SK-N-MC (cell line): Measurements from ENCODE around the gene KIF7.

Experiments used
- EZH2 ChIP-seq: fragments of 200-600 bp; sonication (generic); IDR thresholded peaks from one replicate; pipeline ENCODE4 v1.6.1; 2017; ENCODE audit warnings: antibody characterized with exemption
- FOXP2 ChIP-seq: optimal IDR thresholded peaks from 2 replicates; pipeline ENCODE3; 2011; ENCODE audit warnings: mild to moderate bottlenecking, moderate library complexity; ENCODE audit not compliant: insufficient read depth; ENCODE audit errors: extremely low read length, control extremely low read depth
- POLR2AphosphoS5 ChIP-seq: IDR thresholded peaks from 2 replicates; pipeline ENCODE4 v1.6.1; 2012; ENCODE audit warnings: mild to moderate bottlenecking, low read depth, low read length, borderline replicate concordance

GRCh38 chr15:89621547-89621946 lies 33.7 kb downstream of the KIF7 start:
- TF ChIP-seq EZH2 = no peak
- 0 out of 2 replicates have a peak, but pooled peaks have one; percentile 17 for TF ChIP-seq POLR2AphosphoS5
- TF ChIP-seq FOXP2 = no peak
